GM23248 (cell line): ENCODE data around the gene MICAL1. TPM values are rescaled to one million over a fixed set of nuclear protein-coding genes. Genes with fewer than 3 reads are reported as not detected.

Experiments
- DNase-seq: peaks from one replicate; pipeline ENCODE4 v3.0.0-alpha.2; 2015
- H2AFZ ChIP-seq: fragments of 200-600 bp; sonication (generic); 2 replicates; pipeline ENCODE4 v1.6.1; 2016; ENCODE audit warnings: antibody characterized with exemption
- H3F3A ChIP-seq: fragments of 200-600 bp; sonication (generic); 2 replicates; pipeline ENCODE4 v1.6.1; 2016; ENCODE audit warnings: mild to moderate bottlenecking, antibody characterized with exemption, mixed run types; ENCODE audit not compliant: insufficient read depth
- H3K27ac ChIP-seq: fragments of 200-600 bp; sonication (generic); 2 replicates; pipeline ENCODE4 v1.5.1; 2016; ENCODE audit warnings: mild to moderate bottlenecking
- H3K27me3 ChIP-seq: fragments of 200-600 bp; sonication (generic); replicated peaks from 2 replicates; pipeline ENCODE4 v1.6.1; 2016; ENCODE audit warnings: mild to moderate bottlenecking; ENCODE audit not compliant: insufficient read depth
- H3K36me3 ChIP-seq: fragments of 200-600 bp; sonication (generic); 2 replicates; pipeline ENCODE4 v1.6.1; 2016; ENCODE audit warnings: low read depth, mild to moderate bottlenecking
- H3K4me1 ChIP-seq: fragments of 200-600 bp; sonication (generic); 2 replicates; pipeline ENCODE4 v1.6.1; 2016; ENCODE audit warnings: mild to moderate bottlenecking; ENCODE audit not compliant: insufficient read depth
- H3K4me2 ChIP-seq: fragments of 200-600 bp; sonication (generic); one replicate; pipeline ENCODE4 v1.6.1; 2016; ENCODE audit warnings: mild to moderate bottlenecking; ENCODE audit not compliant: unreplicated experiment
- H3K4me3 ChIP-seq: fragments of 200-600 bp; sonication (generic); 2 replicates; pipeline ENCODE4 v1.5.1; 2016; ENCODE audit warnings: mild to moderate bottlenecking
- H3K79me2 ChIP-seq: fragments of 200-600 bp; sonication (generic); 2 replicates; pipeline ENCODE4 v1.6.1; 2016; ENCODE audit warnings: mild to moderate bottlenecking; ENCODE audit not compliant: insufficient read depth
- H3K9ac ChIP-seq: fragments of 200-600 bp; sonication (generic); 2 replicates; pipeline ENCODE4 v1.6.1; 2016; ENCODE audit warnings: mild to moderate bottlenecking
- H3K9me2 ChIP-seq: fragments of 200-600 bp; sonication (generic); 2 replicates; pipeline ENCODE4 v1.6.1; 2016; ENCODE audit warnings: mixed run types, mild to moderate bottlenecking, moderate library complexity; ENCODE audit not compliant: insufficient read depth
- H3K9me3 ChIP-seq: fragments of 200-600 bp; sonication (generic); one replicate; pipeline ENCODE4 v1.6.1; 2017; ENCODE audit warnings: low read depth
- H4K20me1 ChIP-seq: fragments of 200-600 bp; sonication (generic); 2 replicates; pipeline ENCODE4 v1.6.0; 2016; ENCODE audit not compliant: insufficient read depth
- EZH2 ChIP-seq: fragments of 200-600 bp; sonication (generic); IDR thresholded peaks from 2 replicates; pipeline ENCODE4 v1.6.1; 2018; ENCODE audit warnings: antibody characterized with exemption, mild to moderate bottlenecking; ENCODE audit not compliant: insufficient read depth, poor library complexity, severe bottlenecking
- EZH2phosphoT487 ChIP-seq: fragments of 200-600 bp; sonication (generic); IDR thresholded peaks from 2 replicates; pipeline ENCODE4 v1.6.1; 2018; ENCODE audit warnings: antibody characterized with exemption, moderate library complexity, mild to moderate bottlenecking, low read depth; ENCODE audit not compliant: insufficient read depth
- WGBS, 2 experiments: methylation state at CpG; one replicate each; pipeline ENCODE4 v1.1.6; 2015 to 2017; ENCODE audit warnings: low lambda C conversion rate in 2 of 2, low coverage in 1 of 2; ENCODE audit errors: missing lambda C conversion rate in 2 of 2; 5-methylcytosine and 5-hydroxymethylcytosine counted together
- in situ Hi-C: fragments of 300-500 bp; cut with MboI; formaldehyde crosslinking; loops from 2 replicates; pipeline ENCODE4 v1.15.0; 2020
- polyA plus RNA-seq: library from polyadenylated mRNA; unstranded; fragments of >200 nt; fragmentation: Nextera tagmentation; extraction: Ambion mirVana; gene quantifications from 2 replicates; pipeline ENCODE4 v1.2.1, GENCODE V29; 2016
- total RNA-seq: library from RNA; depleted of rRNA; stranded (reverse); fragments of >200 nt; shearing (Covaris generic); gene quantifications from 2 replicates; pipeline ENCODE4 v1.2.3, GENCODE V29; 2014

The MICAL1 gene
- total and polyA plus RNA-seq, 2 experiments from 2014 or later, result 26.1 to 57.8 TPM

- 0 out of 2 replicates have a peak, but pooled peaks cover 4% of the 10 kb centered on the region for H3F3A ChIP-seq
- H3K4me2 ChIP-seq, result no peak overlapping the region
- H3K9ac ChIP-seq, result no peak overlapping the region
- DNase-seq, result peak; percentile 23
- no peaks in the 10 kb centered on the region for H3K79me2 ChIP-seq
- H3K36me3 ChIP-seq, result peaks cover 2% of the 10 kb centered on the region; the same call in 1 of the 2 replicates
- H2AFZ ChIP-seq, result no peak overlapping the region
- H3K9me2 ChIP-seq, result no peaks in the 10 kb centered on the region
- 92 to 94% methylated on average over 9 of the region's 9 CpGs for WGBS, 2 experiments
- TF ChIP-seq EZH2, result no peak
- TF ChIP-seq EZH2phosphoT487, result no peak
- no peaks in the 10 kb centered on the region for H3K9me3 ChIP-seq
- H3K4me1 ChIP-seq, result peaks cover 4% of the 10 kb centered on the region; the same call in 1 of the 2 replicates
- no peaks in the 10 kb centered on the region for H3K27me3 ChIP-seq
- in situ Hi-C loops, result no loop called here
- H3K4me3 ChIP-seq, result no peak overlapping the region
- no peaks in the 10 kb centered on the region for H4K20me1 ChIP-seq
- no peak overlapping the region for H3K27ac ChIP-seq
Measured at GRCh38 chr6:109445382-109445781, 10.2 kb downstream of the MICAL1 start.

GRCh38 chr6:109443425-109443950 lies 12.1 kb downstream of the MICAL1 start:
- DNase-seq, result no peak
- no peaks in the 10 kb centered on the region for H3K9me2 ChIP-seq
- in situ Hi-C loops, result no loop called here

GRCh38 chr6:109442393-109442924 lies 13.1 kb downstream of the MICAL1 start:
- Histone ChIP-seq H3K9me2 (no peaks in the 10 kb centered on the region), H3K9ac (no peak overlapping the region), H4K20me1 (no peaks in the 10 kb centered on the region), H3K4me1 (peaks cover 10% of the 10 kb centered on the region; the same call in 1 of the 2 replicates), H3K4me2 (no peak overlapping the region), H3F3A (0 out of 2 replicates have a peak, but pooled peaks cover 4% of the 10 kb centered on the region), H3K27me3 (no peaks in the 10 kb centered on the region), H2AFZ (no peak overlapping the region), H3K79me2 (no peaks in the 10 kb centered on the region), H3K4me3 (no peak overlapping the region), H3K36me3 (peaks cover 2% of the 10 kb centered on the region; the same call in 1 of the 2 replicates), H3K9me3 (no peaks in the 10 kb centered on the region), H3K27ac (no peak overlapping the region)
- no peak for TF ChIP-seq EZH2
- TF ChIP-seq EZH2phosphoT487, result no peak
- WGBS, 2 experiments, result 94 to 97% methylated on average over 6 of the region's 6 CpGs
- no peak for DNase-seq
- in situ Hi-C loops, result no loop called here

More at GRCh38 chr6:109443425-109443950, 12.1 kb downstream of the MICAL1 start:
- WGBS, 2 experiments, result 92 to 95% methylated on average over 10 of the region's 10 CpGs
- Histone ChIP-seq H3K4me3 (no peak overlapping the region), H2AFZ (no peak overlapping the region), H3K27ac (no peak overlapping the region), H3K4me1 (peaks cover 10% of the 10 kb centered on the region; the same call in 1 of the 2 replicates), H3K36me3 (peaks cover 2% of the 10 kb centered on the region; the same call in 1 of the 2 replicates), H3K4me2 (no peak overlapping the region), H3K79me2 (no peaks in the 10 kb centered on the region), H3K9me3 (no peaks in the 10 kb centered on the region), H3F3A (0 out of 2 replicates have a peak, but pooled peaks cover 4% of the 10 kb centered on the region), H3K9ac (no peak overlapping the region), H4K20me1 (no peaks in the 10 kb centered on the region), H3K27me3 (no peaks in the 10 kb centered on the region)
- TF ChIP-seq EZH2phosphoT487 (no peak), EZH2 (no peak)

GRCh38 chr6:109441069-109441816 lies 14.3 kb downstream of the MICAL1 start:
- Histone ChIP-seq H3K27ac (peak overlapping the region; percentile 80), H3K9me3 (no peaks in the 10 kb centered on the region), H3K4me1 (peaks cover 10% of the 10 kb centered on the region; the same call in 1 of the 2 replicates), H3K9me2 (no peaks in the 10 kb centered on the region), H3F3A (0 out of 2 replicates have a peak, but pooled peaks cover 4% of the 10 kb centered on the region), H3K4me2 (peak overlapping the region; percentile 87), H3K27me3 (no peaks in the 10 kb centered on the region), H3K4me3 (peak overlapping the region; percentile 96), H3K9ac (peak overlapping the region; percentile 92), H2AFZ (peak overlapping the region; percentile 96), H4K20me1 (no peaks in the 10 kb centered on the region), H3K79me2 (no peaks in the 10 kb centered on the region), H3K36me3 (peaks cover 2% of the 10 kb centered on the region; the same call in 1 of the 2 replicates)
- TF ChIP-seq EZH2phosphoT487 (no peak), EZH2 (no peak)
- peak; percentile 79 for DNase-seq
- in situ Hi-C loops, result no loop called here
- 2 to 3% methylated on average over 29 to 31 of the region's 31 CpGs for WGBS, 2 experiments
